ENCODE data around the gene DNAJB13.

Gene DNAJB13

DNA sequence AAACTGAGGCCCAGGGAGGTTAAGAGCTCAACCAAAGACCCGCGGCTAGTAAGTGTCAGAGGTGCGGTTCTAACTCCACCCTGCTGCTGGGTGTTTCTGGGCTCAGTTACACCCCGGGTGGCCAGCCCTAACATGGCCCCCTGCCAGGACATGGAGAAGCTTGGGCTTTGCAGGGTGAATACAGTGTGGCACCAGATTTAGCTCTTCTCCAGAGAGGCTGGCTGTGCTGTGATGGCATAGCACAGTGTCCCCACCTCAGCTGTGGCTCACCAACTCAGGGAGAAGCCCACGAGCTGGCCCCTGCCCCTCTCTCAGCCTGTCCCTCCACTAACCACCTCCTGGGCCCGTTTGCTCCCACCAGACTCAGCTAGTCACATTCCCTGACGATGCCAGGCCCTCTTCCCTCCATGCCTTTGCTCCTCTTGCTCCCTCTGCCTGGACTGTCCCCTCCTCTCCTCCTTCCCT, 51.0 kb downstream of the DNAJB13 start:
- no peak for DNase-seq

DNA sequence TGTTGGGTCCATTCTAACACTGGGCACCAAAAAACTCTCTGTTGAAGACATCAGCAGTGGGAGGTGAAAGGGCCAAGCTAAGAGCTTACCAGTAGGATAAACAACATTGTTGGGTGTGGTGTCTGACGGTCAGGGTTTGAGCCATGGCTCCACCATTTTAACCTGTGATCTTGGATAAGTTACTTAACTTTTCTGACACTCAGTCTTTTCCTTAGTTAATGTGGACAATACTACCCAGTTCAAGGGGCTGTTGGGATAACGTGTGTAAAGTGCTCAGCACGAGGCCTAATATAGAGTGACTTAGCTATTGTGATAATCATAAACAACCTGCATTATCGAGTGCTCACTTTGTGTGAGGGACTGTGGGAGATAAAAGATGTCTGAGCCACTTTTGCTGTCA, 52.0 kb downstream of the DNAJB13 start:
- DNase-seq = no peak

- no peak for DNase-seq
Measured at GRCh38 chr11:74004046-74004695, 53.3 kb downstream of the DNAJB13 start.

- no peak for DNase-seq
Measured at GRCh38 chr11:74004759-74005615, 54.2 kb downstream of the DNAJB13 start.

DNA sequence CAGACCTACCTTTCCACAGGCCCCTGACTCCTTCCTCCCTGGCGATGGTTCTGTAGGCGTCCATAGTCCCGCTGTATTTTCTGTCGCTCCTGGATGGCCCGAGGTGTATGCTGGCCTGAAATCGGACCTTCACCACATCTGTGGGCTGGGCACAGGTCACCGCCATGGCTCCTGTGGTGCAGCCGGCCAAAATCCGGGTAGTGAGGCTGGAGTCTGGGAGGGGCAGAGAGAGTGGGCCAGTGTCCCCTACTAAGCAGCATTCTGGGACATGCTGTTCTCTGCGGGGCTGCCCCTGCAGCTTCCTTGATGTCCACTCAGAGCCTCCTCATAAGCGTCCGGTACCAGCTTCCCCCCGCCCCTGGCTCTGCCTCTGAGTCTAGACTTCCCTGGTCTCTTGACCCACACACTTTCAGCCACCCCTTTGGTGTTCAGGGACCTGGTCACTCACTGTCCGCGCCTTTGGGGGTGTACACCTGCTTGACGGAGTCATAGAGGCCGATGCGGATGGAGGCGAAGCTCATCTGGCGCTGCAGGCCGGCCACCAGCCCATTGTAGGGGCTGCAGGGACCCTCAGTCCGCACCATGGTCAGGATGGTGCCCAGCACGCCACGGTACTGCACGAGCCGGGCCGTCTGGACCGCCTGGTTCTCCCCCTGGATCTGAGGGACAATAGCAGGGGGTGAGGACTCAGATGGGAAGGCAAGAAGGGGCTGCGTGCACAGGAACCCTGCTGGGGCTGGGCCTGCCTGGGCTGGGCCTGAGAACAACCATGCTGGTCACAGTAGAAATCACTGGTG, 55.1 kb downstream of the DNAJB13 start:
- no peak for DNase-seq

DNA sequence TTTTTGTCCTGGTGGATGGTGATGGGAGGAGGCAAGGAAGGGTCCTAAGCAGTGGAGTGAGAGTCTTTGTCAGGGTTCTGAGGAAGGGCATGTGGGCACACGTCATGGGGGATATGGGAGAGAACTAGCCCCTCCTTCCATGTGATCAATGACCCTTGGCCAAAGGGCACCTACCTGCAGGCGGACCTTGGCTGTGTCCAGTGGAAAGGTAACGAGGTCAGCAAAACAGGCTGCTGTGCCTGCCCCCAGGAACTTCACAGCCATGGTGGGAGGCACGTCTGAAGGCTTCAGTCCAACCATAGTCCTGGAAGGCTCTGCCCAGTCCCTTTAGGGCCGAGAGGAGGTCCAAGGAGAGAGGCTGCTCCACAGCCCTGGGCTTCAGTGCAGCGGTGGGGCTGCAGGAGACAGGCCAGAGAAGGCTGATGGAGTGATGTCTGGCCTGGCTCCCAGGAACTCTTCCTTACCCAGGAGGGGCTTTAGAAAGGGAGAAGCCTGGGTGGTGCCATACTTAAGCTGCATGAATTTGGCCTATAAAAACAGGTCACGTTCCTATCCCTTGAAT, 56.0 kb downstream of the DNAJB13 start:
- DNase-seq = no peak

GRCh38 chr11:74007691-74008372, 57.0 kb downstream of the DNAJB13 start:
- no peak for DNase-seq

- no peak for DNase-seq
Measured at GRCh38 chr11:74008373-74009229, 57.8 kb downstream of the DNAJB13 start, which contains the start of gene UCP3. Gene UCP3 (minus strand): TSS chr11:74009085. CDS start chr11:74007042, 2,043 bp downstream.

DNA sequence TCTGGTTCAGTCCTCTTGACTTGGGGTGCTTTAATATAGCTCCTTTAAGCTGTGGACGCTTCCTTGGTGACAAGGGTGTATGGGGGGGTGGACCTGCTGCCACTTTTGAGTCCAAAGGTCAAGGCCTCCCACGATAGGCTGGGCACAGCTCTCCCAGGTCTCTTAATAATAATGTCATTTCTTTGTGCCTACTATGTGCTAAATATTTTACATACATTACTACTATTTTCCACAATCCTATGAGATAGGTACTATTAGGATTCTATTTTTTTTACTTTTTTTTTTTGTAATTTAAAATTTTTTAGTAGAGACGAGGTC, 58.4 kb downstream of the DNAJB13 start:
- DNase-seq = no peak

GRCh38 chr11:74009675-74010305, 59.0 kb downstream of the DNAJB13 start:
- no peak for DNase-seq

GRCh38 chr11:74010306-74011300, 59.8 kb downstream of the DNAJB13 start:
- DNase-seq = no peak

- DNase-seq = no peak
Measured at GRCh38 chr11:74011360-74012073, 60.7 kb downstream of the DNAJB13 start.

DNA sequence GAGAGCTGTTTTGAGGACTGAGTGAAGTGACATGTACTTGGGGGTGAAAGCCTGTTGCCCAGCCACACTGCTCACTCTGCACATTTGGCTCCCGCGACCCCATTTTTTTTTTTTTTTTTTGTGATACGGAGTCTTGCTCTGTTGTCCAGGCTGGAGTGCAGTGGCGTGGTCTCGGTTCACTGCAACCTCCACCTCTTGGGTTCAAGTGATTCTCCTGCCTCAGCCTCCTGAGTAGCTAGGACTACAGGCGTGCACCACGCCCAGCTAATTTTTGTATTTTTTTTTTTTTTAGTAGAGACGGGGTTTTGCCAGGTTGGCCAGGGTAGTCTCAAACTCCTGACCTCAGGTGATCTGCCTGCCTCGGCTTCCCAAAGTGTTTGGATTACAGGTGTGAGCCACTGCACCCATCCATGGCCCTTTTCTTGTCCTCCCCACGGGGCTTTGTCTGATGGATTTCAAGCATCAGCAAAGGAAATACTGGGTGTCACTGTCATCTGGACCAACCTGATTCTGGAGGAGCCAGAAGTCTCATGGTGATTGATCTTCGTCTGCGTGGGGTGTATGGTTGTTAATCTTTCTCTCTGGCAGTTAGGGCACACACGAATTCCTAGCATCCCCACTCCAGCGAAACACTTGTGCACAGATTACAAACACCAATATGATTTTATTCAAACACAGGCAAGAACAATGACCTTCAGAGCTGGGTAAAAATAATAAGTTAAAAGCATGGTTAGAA, 61.4 kb downstream of the DNAJB13 start:
- DNase-seq = no peak

DNA sequence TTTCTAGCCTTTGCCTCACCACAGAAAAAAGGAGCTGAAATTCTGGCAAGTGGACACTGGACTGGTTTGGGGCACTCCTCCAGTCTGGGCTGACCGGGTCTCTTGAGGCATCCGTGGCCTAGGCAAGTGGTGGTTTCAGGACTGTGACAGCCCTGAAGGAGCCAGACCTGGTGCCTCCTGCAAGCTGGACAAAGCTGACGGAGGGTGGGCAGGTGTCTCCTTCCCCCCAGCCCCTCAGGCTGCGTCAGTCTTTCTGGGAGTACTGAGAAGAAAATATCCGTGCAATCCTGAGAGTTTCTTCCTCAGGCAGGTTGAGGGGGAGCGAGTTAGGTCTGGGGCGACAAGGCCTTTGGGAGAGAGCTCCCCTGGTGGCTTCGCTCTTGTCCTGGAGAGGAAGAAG, 62.3 kb downstream of the DNAJB13 start:
- DNase-seq = no peak

DNA sequence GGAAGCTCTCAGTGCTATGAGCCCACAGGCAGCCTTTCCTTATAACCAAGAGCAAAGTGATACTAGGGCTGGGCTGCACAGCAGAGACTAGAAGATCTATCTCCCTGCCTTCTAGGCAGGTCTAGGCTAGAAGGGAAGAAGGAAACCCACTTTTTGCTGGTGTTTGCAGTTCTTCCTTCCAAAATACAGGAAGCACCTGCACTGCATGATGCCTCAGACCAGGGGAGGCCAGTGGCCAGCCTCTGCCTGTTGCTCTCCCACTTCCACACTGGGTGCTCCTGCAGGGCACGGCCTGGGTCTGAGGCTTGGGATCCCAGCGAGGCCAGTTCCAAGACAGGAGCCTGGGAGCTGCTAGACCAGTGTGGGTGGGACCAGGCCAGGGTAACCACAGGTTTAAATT, 64.1 kb downstream of the DNAJB13 start:
- DNase-seq = no peak

DNA sequence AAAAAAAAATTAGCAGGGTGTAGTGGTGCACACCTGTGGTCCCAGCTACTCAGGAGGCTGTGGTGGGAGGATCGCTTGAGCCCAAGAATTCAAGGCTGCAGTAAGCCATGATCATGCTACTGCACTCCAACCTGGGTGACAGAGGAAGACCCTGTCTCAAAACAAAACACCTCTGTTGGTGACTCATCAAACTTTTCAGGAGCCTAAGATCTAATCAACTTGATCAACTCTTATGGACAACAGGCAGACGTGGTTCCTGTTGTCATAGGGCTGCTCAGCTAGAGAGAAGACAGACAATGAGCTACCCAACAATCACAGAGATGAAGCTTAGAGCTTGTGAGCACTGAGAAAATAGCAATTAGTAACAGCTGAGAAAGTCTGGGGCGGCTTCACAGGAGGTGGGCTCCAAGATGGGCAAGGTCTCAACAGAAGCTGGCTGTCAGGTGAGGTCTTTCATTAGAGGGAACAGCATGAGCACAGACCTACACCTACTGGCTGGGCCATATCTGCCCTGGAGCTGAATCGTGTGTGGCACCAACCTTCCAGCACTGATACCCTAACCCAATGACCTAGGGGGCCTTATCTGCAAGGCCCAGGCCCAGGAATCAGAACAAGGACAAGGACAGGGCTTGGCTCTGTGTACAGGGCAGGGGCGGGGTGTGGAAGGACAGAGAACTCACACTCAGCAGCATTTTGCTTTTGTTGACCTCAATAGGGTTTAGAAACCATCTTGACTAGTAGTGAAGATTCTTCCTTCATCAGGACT, 65.3 kb downstream of the DNAJB13 start:
- DNase-seq = no peak

DNA sequence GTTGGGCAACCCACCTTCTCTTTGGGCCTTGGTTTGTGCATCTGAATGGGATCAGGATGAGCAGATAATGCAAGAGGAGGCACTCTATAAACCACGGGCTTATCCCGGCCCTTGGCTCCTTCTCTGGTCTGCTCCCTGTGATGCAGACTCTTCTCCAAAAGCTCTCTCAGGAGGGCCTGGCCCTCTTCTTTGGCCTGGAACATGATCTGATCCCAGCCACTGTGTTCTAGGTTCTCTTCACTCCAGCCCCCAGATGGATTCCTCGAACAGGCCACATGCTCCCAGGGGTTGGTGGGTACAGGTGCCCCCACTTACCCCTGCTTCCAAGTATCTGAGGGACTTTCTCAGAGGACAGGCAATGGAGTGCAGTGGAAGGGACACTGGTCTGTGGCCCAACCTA, 66.8 kb downstream of the DNAJB13 start:
- DNase-seq = no peak

All from NCI-H526 (cell line).